ENCODE results near the gene RTN1.
"Not testable (repeated sequence)": the region's sequence is repeated elsewhere in the genome, so short reads cannot be mapped to it uniquely, and the experiment has no call there.

The RTN1 gene

GRCh38 chr14:59699442-59699841, 171.1 kb downstream of the RTN1 start:
- DNase-seq: no peak

DNA sequence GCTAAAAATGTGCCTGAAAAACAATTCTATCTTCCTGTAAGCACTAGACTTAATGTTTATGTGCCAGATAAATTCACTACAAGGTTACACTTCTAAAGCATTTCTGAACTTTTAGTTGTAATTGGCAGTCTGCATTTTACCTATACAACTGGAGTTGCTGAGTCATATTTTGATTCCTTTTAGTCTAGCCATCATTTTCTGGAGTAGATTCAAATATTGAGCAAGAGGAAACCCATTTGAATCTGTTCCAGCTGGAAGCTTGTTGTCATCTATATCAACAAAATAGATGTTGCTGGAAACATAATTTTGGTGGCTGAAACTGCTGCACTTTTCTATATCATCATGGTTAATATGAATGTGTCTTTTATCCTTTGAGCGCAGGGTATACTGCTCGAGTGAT, 171.8 kb downstream of the RTN1 start:
- DNase-seq: peak in 1 of 2 experiments; percentile 8

GRCh38 chr14:59695198-59695597, 175.4 kb downstream of the RTN1 start:
- no peak for DNase-seq

DNA sequence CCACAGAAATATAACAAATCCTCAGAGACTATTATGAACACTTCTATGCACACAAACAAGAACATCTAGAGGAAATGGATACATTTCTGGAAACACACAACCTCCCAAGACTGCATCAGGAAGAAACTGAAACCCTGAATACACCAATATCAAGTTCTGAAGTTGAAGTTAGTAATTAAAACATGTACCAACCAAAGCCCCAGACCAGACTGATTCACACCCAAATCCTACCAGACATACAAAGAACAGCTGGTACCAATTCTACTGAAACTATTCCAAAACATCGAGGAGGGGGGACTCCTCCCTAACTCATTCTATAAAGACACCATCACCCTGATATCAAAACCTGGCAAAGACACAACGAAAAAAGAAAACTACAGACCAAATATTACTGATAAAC, 179.3 kb downstream of the RTN1 start:
- DNase-seq: no peak

DNA sequence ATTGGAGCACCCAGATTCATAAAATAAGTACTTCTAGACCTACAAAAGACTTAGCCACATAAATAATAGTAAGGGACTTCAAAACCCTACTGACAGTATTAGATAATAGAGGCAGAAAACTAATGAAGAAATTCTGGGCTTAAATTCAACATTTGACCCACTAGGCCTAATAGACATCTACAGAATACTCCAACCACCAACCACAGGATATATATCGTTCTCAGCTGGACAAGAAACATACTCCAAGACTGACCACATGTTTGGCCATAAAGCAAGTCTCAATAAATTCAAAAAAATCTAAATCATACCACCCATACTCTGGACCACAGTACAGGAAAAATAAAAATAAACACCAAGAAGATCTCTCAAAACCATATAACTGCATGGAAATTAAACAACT, 180.2 kb downstream of the RTN1 start:
- DNase-seq: no peak

GRCh38 chr14:59688224-59689170, 182.1 kb downstream of the RTN1 start:
- peak; percentile 59 to 63 for DNase-seq

DNA sequence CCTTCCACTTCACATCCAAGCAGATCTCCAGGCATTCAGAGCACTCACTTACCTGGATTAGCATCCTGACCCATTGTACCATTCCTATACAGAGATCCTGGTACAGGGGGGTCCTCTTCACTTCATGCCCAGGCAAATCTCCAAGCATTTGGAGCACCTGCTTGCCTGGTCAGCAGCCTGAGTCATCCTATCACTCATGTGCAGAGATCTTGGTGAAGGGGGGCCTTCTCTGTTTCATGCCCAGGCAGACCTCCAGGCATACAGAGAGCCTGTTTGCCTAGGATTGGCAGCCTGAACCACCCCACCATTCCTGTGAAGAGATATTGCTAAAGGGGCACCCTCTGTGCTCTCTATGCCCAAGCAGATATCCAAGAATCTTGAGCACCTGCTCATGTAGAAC, 182.9 kb downstream of the RTN1 start:
- no peak for DNase-seq

GRCh38 chr14:59679872-59680271, 190.7 kb downstream of the RTN1 start:
- DNase-seq: peak; percentile 11 to 52

DNA sequence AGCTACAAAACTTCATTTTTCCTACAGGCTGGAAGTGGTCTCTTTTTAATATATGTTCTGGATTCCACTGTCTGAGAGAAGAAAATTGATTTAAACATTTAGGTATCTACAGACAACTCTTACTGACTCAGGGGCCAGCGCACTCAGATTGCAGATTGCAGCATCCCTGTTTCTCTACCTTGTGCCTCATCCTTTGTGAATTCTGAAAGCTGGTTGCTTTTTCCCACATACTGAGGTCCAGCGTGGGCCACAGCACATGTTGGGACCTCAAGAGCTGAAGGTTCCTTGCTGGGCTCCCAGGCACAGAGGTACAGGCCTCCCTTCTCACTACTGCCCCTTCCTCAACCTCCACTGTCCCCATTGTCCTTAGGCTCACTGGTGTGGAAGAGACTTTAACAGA, 192.2 kb downstream of the RTN1 start:
- no peak for DNase-seq

DNA sequence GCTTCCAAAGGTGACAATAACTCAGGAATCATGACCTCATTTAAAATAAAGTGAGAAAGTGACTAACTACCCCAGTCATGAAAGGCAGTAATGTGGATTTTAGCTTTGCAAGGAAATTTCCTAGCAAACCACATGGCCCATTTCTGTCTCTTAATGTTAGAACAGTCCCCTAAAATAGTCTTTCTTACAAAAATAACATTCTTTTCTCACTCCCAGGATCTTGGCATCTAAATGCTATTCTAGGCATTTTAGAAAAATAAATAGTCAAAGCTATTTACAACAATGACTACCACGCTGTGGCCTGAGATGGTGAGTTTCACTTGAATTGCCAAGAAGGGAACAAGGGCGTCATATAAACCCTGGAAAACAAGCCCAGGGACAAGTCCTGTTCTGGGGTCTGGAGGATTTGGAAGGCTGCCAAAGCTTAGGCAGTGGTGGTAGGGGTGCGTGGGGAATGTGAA, 192.8 kb downstream of the RTN1 start:
- no peak for DNase-seq

- no peak for DNase-seq
Measured at GRCh38 chr14:59675394-59675793, 195.2 kb downstream of the RTN1 start.

DNA sequence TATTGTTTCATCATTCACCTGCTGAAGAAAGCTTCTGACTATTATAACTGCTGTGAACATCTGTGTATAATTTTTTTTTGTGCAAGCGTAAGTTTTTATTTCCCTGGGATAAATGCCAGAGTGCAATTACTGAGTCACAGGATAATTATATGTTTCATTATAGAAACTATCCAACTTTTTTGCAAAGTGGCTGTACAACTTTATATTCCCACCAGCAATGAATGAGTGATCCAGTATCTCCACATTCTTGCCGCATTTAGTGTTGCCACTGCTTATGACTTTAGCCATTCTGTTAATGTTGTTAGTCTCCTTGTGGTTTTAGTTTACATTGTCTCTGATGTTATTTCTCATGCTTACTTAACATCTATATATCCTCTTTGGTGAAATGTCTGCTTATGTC, 205.8 kb downstream of the RTN1 start:
- DNase-seq: peak in 1 of 2 experiments; percentile 10

DNA sequence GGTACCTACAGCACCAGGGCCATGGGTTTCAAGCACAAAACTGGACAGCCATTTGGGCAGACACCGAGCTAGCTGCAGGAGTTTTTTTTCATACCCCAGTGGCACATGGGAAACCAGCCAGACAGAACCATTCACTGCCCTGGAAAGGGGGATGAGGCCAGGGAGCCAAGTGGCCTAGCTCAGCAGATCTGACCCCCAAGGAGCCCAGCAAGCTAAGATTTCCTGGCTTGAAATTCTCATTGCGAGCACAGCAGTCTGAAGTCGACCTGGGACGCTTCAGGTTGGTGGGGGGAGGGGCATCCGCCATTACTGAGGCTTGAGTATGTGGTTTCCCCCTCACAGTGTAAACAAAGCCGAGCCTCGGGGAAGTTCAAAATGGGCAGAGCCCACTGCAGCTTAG, 212.8 kb downstream of the RTN1 start:
- no peak for DNase-seq

DNA sequence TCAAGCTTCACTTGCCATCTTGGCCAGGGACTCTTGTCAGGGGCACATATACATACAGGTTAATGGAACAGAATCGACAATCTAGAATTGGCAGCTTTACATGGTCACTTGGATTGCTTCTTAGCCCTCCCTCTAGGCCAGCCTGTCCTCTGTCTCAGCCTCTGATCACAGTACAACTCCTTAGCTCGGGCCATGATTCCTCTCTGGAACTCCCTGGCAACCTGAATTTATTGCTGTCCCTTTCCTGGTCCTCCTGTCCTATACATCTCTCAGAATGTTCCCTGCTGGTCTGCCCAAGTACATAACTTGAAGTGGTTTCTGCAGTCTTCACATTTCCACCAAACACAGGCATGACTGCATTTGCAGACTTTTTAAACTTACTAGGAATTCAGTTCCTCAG, 214.1 kb downstream of the RTN1 start:
- DNase-seq: no peak

DNA sequence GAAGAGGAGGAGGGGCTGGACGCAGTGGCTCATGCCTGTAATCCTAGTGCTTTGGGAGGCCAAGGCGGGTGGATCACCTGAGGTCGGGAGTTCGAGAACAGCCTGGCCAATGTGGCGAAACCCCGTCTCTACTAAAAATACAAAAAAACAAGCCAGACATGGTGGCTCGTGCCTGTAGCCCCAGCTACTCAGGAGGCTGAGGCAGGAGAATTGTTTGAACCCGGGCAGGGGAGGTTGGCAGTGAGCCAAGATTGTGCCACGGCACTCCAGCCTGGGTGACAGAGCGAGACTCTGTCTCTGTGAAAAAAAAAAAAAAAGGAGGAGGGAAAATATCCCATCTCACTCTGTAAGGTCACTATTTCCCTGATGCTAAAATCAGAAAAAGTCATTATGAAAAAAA, 216.4 kb downstream of the RTN1 start:
- not testable (repeated sequence) for DNase-seq

DNA sequence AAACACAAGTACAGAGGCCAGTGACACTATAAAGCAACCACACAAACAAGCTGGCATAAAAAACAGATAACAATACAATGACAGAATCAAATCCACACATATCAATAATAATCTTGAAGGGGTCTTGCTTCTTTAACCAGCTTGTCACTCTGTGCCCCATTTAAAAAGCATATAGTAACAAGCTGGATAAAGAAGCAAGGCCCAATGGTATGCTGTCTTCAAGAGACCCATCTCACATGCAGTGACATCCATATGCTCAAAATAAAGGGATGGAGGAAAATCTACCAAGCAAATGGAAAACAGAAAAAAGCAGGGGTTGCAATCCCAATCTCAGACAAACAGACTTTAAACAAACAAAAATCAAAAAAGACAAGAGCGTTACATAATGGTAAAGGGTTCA, 223.7 kb downstream of the RTN1 start:
- DNase-seq: not testable (repeated sequence)

DNA sequence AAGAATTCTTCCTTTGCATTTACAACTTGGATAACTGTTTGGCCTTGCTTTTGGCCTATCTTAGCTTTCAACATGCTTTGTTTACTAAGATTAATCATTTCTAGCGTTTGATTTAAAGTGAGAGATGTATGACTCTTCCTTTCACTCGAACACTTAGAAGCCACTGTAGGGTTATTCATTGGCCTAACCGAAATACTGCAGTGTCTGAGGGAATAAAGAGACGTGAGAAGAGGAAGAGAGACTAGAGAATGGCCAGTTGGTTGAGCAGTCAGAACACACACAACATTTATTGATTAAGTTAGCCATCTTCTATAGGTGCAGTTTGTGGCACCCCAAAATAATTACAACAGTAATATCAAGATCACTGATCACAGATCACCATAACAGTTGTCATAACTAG, 231.7 kb downstream of the RTN1 start:
- DNase-seq: no peak

DNA sequence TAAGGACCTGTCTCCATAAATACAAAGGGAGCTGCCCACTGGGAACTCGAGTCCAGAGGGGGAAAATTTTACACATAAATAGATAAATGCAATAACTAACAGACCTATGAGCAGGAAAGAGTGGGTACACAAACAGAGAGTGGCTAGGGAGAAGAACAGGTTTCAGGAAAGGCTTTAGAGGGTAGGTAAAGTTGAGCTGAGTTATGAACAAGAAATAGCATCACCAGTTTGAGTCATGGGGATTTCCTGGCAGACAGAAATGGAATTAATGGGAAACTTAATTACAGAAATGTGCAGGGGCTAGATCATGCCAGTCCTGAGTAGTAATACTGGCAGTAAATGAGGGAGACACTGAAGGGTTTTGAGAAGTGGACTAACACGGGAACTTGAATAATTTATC, 236.0 kb downstream of the RTN1 start:
- DNase-seq: no peak

DNA sequence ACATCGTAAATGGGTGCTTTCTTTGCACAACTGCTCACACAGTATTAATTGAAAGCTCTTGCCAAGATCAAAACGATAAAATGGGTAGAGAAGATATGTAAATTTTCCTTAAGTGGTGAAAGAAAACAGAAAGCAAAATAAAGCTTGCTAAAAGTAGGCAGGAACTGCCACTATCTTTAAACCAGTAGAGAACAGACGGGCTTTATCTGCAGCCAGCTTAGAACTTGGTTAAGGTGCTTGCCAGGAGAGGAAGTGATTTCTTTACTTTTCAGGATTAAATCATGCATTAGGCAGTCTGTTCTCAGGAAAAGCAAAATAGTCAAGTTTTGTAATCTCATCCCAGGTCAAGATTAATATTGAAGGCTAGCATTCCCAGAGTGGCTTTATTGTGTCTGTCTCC, 237.1 kb downstream of the RTN1 start:
- no peak for DNase-seq

DNA sequence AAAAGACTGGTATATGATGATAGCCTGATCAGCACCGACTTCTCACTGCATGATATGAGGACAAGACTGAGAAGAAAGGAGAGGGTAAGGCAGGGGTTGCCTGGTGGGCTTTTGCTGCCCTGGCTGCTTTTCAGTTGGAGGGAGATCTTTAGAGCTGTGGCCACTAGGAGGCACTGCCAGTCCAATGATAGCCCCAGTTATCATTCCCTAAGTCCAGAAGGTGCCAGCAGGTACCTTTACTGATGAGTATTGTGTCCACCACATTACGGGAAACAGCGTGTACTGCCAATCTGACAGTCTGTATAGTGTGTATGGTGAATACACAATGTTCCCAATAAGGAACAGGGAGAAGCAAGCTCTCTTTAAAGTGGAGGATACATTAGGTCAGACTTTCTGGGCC, 238.2 kb downstream of the RTN1 start:
- peak; percentile 53 to 59 for DNase-seq

- DNase-seq: peak; percentile 8 to 59
Measured at GRCh38 chr14:59631237-59631636, 239.3 kb downstream of the RTN1 start.

DNA sequence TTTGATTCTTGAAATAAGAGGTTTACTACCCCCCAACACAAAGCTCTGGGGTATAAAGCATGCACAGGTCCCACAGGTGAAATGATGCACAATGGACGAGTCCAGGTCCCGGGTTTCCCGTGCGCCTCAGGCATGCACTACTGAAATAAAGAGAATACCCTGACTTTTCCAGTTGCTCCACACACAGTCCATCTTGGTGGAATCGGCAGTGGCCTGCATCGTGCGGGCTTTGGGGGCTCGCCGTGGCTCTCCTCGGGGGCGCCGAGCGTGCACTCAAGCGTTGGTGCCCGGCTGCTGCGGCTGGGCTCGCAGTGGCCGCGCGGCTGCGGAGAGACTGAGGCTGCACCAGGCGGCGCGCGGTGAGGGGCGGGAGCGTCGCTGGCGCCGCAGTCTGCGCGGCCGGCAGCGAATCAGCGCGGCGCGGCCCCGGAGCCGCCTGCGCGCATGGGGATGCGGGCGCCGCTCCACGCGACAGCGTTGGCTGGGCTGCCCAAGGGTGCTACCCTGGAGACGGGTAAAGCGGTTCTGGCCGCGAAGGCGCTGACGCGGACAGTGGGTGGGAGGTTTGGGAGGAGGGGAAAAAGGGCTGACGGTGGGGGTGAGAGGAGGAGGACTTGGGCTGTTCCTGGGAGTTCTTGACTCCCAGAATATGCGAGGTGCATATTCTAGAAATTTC, 240.2 kb downstream of the RTN1 start:
- DNase-seq: peak; percentile 74 to 86

GRCh38 chr14:59629444-59630287, 240.9 kb downstream of the RTN1 start:
- peak; percentile 25 to 66 for DNase-seq
